HepG2 (cell line): ENCODE measurements around the gene UBE2G2. TPM values are rescaled to one million over a fixed set of nuclear protein-coding genes. Genes with fewer than 3 reads are reported as not detected.

Experiments
- ATAC-seq: fragments of 200-7000 bp; cut with Tn5 transposase; 3 replicates; pipeline ENCODE4 v1.9.1; 2020; ENCODE audit warnings: mild to moderate bottlenecking, moderate library complexity
- BruUV-seq: library from RNA; stranded (reverse); fragments of 400-500 nt; replicated peaks from 2 replicates; lab custom pipeline; 2021; lab: Mats Ljungman, UMichigan
- CTCF ChIA-PET: fragments of 300-600 bp; formaldehyde crosslinking; extraction: SDS; loops from one replicate; lab custom pipeline; 2021; ENCODE audit warnings: low total read pairs, inconsistent platforms, low intra/inter-chr PET ratio; lab: Yijun Ruan, JAX
- POLR2A ChIA-PET: fragments of 350-600 bp; sonication (Branson Sonifier 250); formaldehyde crosslinking; loops from one replicate; lab custom pipeline; 2020; ENCODE audit warnings: antibody characterized with exemption, inconsistent platforms; lab: Yijun Ruan, JAX
- DNase-seq: peaks from one replicate; pipeline ENCODE4 v3.0.0-alpha.2; 2015; ENCODE audit warnings: low spot score
- FAIRE-seq: peaks from 3 replicates; lab custom pipeline; 2011; peaks lifted over from hg19 to GRCh38; lab: Jason Lieb, UNC
- H2AFZ ChIP-seq: one replicate; pipeline ENCODE4 v1.6.1; 2011; ENCODE audit warnings: low read length, inconsistent platforms
- H3K27ac ChIP-seq: fragments of 300-600 bp; 3 replicates; pipeline ENCODE4 v1.8.0; 2011; ENCODE audit warnings: mixed run types, mild to moderate bottlenecking, mixed read lengths, low read length, inconsistent platforms; ENCODE audit not compliant: insufficient read depth; ENCODE audit errors: extremely low read length
- H3K27me3 ChIP-seq, 2 experiments: fragments of 200-600 bp in 1 of 2; 2 replicates in 1 of 2; 3 replicates in 1 of 2; pipeline versions ENCODE4 v1.6.0 to v1.8.0; 2011; ENCODE audit warnings: low read length in 2 of 2, mild to moderate bottlenecking in 2 of 2, moderate library complexity in 2 of 2, inconsistent platforms in 1 of 2; ENCODE audit not compliant: insufficient read depth in 2 of 2, control insufficient read depth in 1 of 2
- H3K36me3 ChIP-seq, 2 experiments: fragments of 200-600 bp in 1 of 2; replicated peaks in 1 of 2; 2 replicates in 1 of 2; 3 replicates in 1 of 2; pipeline versions ENCODE4 v1.5.1 to v1.8.0; 2011; ENCODE audit warnings: low read length in 2 of 2, inconsistent platforms in 1 of 2; ENCODE audit not compliant: insufficient read depth in 2 of 2, control insufficient read depth in 1 of 2
- H3K4me1 ChIP-seq: 2 replicates; pipeline ENCODE4 v1.5.1; 2012; ENCODE audit warnings: low read length, inconsistent platforms; ENCODE audit not compliant: insufficient read depth
- H3K4me2 ChIP-seq: 2 replicates; pipeline ENCODE4 v1.6.0; 2011; ENCODE audit warnings: low read depth, low read length, inconsistent platforms
- H3K4me3 ChIP-seq, 3 experiments: fragments of 200-600 bp in 1 of 3; sonication (generic), shearing (Covaris generic) in 1 of 3; replicated peaks in 1 of 3; 2 replicates each; pipeline ENCODE4 v1.5.1; 2011 to 2016; ENCODE audit warnings: low read length in 3 of 3, inconsistent platforms in 2 of 3, low read depth in 2 of 3, mild to moderate bottlenecking in 2 of 3, control low read depth in 1 of 3, mixed read lengths in 1 of 3; ENCODE audit not compliant: insufficient read depth in 1 of 3
- H3K79me2 ChIP-seq: one replicate; pipeline ENCODE4 v1.6.1; 2011; ENCODE audit warnings: low read length, inconsistent platforms; ENCODE audit not compliant: insufficient read depth
- H3K9ac ChIP-seq: 2 replicates; pipeline ENCODE4 v1.6.0; 2011; ENCODE audit warnings: mild to moderate bottlenecking, low read depth, low read length, inconsistent platforms; ENCODE audit not compliant: insufficient read depth
- H3K9me3 ChIP-seq: 2 replicates; pipeline ENCODE4 v1.5.1; 2012; ENCODE audit warnings: mild to moderate bottlenecking, low read length
- H4K20me1 ChIP-seq: 2 replicates; pipeline ENCODE4 v1.6.0; 2011; ENCODE audit warnings: inconsistent platforms, mild to moderate bottlenecking, low read length, moderate library complexity; ENCODE audit not compliant: insufficient read depth
- FOXA3 ChIP-seq: IDR thresholded peaks from 2 replicates; pipeline ENCODE4 v1.6.1; 2016; ENCODE audit warnings: missing genetic modification reagents, missing compliant biosample characterization
- ISL2 ChIP-seq: sonication (generic); formaldehyde crosslinking; IDR thresholded peaks from 2 replicates; pipeline ENCODE4 v1.5.0; 2020; ENCODE audit warnings: missing genetic modification reagents
- NFRKB ChIP-seq: fragments of 450-650 bp; IDR thresholded peaks from 2 replicates; pipeline ENCODE4 v1.6.1; 2017
- NR2F1 ChIP-seq, 2 experiments: fragments of 450-650 bp in 1 of 2; formaldehyde crosslinking in 1 of 2; IDR thresholded peaks; 2 replicates each; pipeline versions ENCODE4 v1.5.0 to v1.6.1; 2016 to 2020; ENCODE audit warnings: mild to moderate bottlenecking in 1 of 2, missing compliant biosample characterization in 1 of 2, missing genetic modification reagents in 1 of 2, moderate library complexity in 1 of 2
- PPARG ChIP-seq: conservative IDR thresholded peaks from 2 replicates; pipeline ENCODE4 v1.6.1; 2016; ENCODE audit warnings: missing biosample characterization, missing genetic modification reagents
- RAD21 ChIP-seq: fragments of 450-650 bp; formaldehyde crosslinking; IDR thresholded peaks from 2 replicates; pipeline ENCODE4 v1.5.0; 2020; ENCODE audit warnings: mild to moderate bottlenecking
- SIX1 ChIP-seq: sonication (generic); formaldehyde crosslinking; IDR thresholded peaks from 2 replicates; pipeline ENCODE4 v1.4.0; 2020; ENCODE audit warnings: missing genetic modification reagents, borderline replicate concordance
- SMC3 ChIP-seq: IDR thresholded peaks from 2 replicates; pipeline ENCODE4 v1.6.1; 2011; ENCODE audit warnings: low read length, improper control_type of control experiment
- STAG1 ChIP-seq: sonication (generic); formaldehyde crosslinking; IDR thresholded peaks from 2 replicates; pipeline ENCODE4 v1.4.0; 2020; ENCODE audit warnings: missing genetic modification reagents
- SYNCRIP ChIP-seq: fragments of 200-400 bp; formaldehyde crosslinking; IDR thresholded peaks from 2 replicates; pipeline ENCODE4 v1.6.1; 2018; ENCODE audit warnings: mild to moderate bottlenecking, low read depth, low read length; ENCODE audit not compliant: insufficient read depth
- TFDP1 ChIP-seq: IDR thresholded peaks from 2 replicates; pipeline ENCODE4 v1.6.1; 2016; ENCODE audit warnings: missing compliant biosample characterization, missing genetic modification reagents, borderline replicate concordance
- YEATS4 ChIP-seq: sonication (generic); formaldehyde crosslinking; IDR thresholded peaks from 2 replicates; pipeline ENCODE4 v1.4.0; 2020; ENCODE audit warnings: missing genetic modification reagents, borderline replicate concordance
- ZBTB14 ChIP-seq: sonication (generic); formaldehyde crosslinking; IDR thresholded peaks from 2 replicates; pipeline ENCODE4 v1.4.0; 2020; ENCODE audit warnings: missing genetic modification reagents
- ZNF33A ChIP-seq: sonication (generic); formaldehyde crosslinking; IDR thresholded peaks from 2 replicates; pipeline ENCODE4 v1.5.1; 2020; ENCODE audit warnings: missing genetic modification reagents, mild to moderate bottlenecking, moderate library complexity, borderline replicate concordance
- ZNF615 ChIP-seq: sonication (generic); formaldehyde crosslinking; IDR thresholded peaks from 2 replicates; pipeline ENCODE4 v1.5.0; 2020; ENCODE audit warnings: mild to moderate bottlenecking, missing genetic modification reagents, borderline replicate concordance
- ZNF687 ChIP-seq: sonication (generic); formaldehyde crosslinking; IDR thresholded peaks from 2 replicates; pipeline ENCODE4 v1.5.1; 2020; ENCODE audit warnings: mild to moderate bottlenecking, missing genetic modification reagents, moderate library complexity
- ZNF768 ChIP-seq: sonication (generic); formaldehyde crosslinking; IDR thresholded peaks from 2 replicates; pipeline ENCODE4 v1.4.0; 2020; ENCODE audit warnings: missing genetic modification reagents
- WGBS: methylation state at CpG from one replicate; pipeline ENCODE4 v1.1.6; 2017; ENCODE audit warnings: low lambda C conversion rate; 5-methylcytosine and 5-hydroxymethylcytosine counted together
- in situ Hi-C: cut with HindIII; loops from 2 replicates; pipeline ENCODE4 v1.10.0; 2017; ENCODE audit warnings: low pct_unique_long_range_greater_than_20kb; ENCODE audit not compliant: extremely low pct_ligation_motif_present
- intact Hi-C: fragments of 100-400 bp; cut with micrococcal nuclease; formaldehyde crosslinking; loops from one replicate; pipeline ENCODE4 v1.10.0; 2022; ENCODE audit not compliant: unreplicated experiment
- polyA plus RNA-seq, 8 experiments: library from polyadenylated mRNA; depleted of rRNA in 3 of 8; stranded (reverse) in 7 of 8; unstranded in 1 of 8; fragments of >200 nt; fragmentation: Illumina TruSeq in 4 of 8; extraction: Trizol in 4 of 8; gene quantifications; 2 replicates each; pipeline versions ENCODE4 v1.2.1 to v1.2.3, GENCODE V29; 2011 to 2016; ENCODE audit warnings: low read depth in 4 of 8, missing spikeins in 1 of 8, mixed read lengths in 1 of 8; ENCODE audit not compliant: insufficient read depth in 1 of 8
- total RNA-seq, 5 experiments: library from RNA; depleted of rRNA; stranded (reverse); fragments of >200 nt; fragmentation: Illumina TruSeq; extraction: Trizol; gene quantifications; 2 replicates each; pipeline ENCODE4 v1.2.3, GENCODE V29; 2016; ENCODE audit warnings: low read depth in 1 of 5

Gene UBE2G2
- total and polyA plus RNA-seq, 2 of the 13 experiments (the other 11 are each of a cell fraction or from before 2014, with no cell fraction given), result 55.4 to 92.0 TPM

GRCh38 chr21:44792702-44793591 lies 8.7 kb downstream of the UBE2G2 start:
- in situ Hi-C loops, result no loop called here
- BruUV-seq, result no TSS peak
- intact Hi-C loops, result loop anchor here (1.0 to 2.0 kb wide), 3 partner anchors 38 to 278 kb away; no protein-coding TSS in a partner anchor
- Histone ChIP-seq H3K27ac (no peak overlapping the region), H3K9ac (peak overlapping the region; percentile 6; the same call in 1 of the 2 replicates), H4K20me1 (peaks cover 9% of the 10 kb centered on the region), H3K9me3 (no peaks in the 10 kb centered on the region), H3K4me2 (peak overlapping the region; percentile 44; the same call in 1 of the 2 replicates), H3K27me3 (no peaks in the 10 kb centered on the region), H3K36me3 (peaks cover 0 to 20% of the 10 kb centered on the region in 2 experiments; a peak in 3 of 5 replicates), H3K4me3 (no peak overlapping the region), H3K79me2 (peaks cover 71% of the 10 kb centered on the region), H3K4me1 (peaks cover 48% of the 10 kb centered on the region), H2AFZ (no peak overlapping the region)
- peak; percentile 73 for FAIRE-seq
- WGBS, result 30% methylated on average over 10 of the region's 10 CpGs
- peak; percentile 57 for DNase-seq
- ChIA-PET POLR2A (interaction anchor here (1.0 to 1.3 kb wide), 5 partner anchors 8 to 313 kb away, joined by 3 to 7 read pairs (median 4); partner anchors contain the start of gene UBE2G2), CTCF (interaction anchor here (0.6 to 1.5 kb wide), 3 partner anchors 38 to 282 kb away, joined by 3 to 14 read pairs (median 3); no protein-coding TSS in a partner anchor)
- ATAC-seq, result peak; percentile 95
- TF ChIP-seq FOXA3 (peak; percentile 40; the same call in 1 of the 2 replicates), SIX1 (CRISPR knock-in tag) (no peak), ZNF615 (CRISPR knock-in tag) (no peak), ISL2 (CRISPR knock-in tag) (peak; percentile 21; the same call in 1 of the 2 replicates), PPARG (CRISPR knock-in tag) (peak; percentile 71), YEATS4 (CRISPR knock-in tag) (no peak), TFDP1 (CRISPR knock-in tag) (peak; percentile 30; the same call in 1 of the 2 replicates), NR2F1 (CRISPR knock-in tag; IDR thresholded peaks at IDR 0.05) (0 out of 4 replicates have a peak, but pooled peaks of 1 of the 2 experiments have one; percentile 61), ZNF33A (no peak), ZNF687 (peak; percentile 37; the same call in 1 of the 2 replicates), SYNCRIP (no peak), RAD21 (CRISPR knock-in tag) (peak; percentile 89), ZBTB14 (CRISPR knock-in tag) (no peak), ZNF768 (CRISPR knock-in tag) (peak; percentile 85), SMC3 (peak; percentile 69), STAG1 (CRISPR knock-in tag) (peak; percentile 84), NFRKB (no peak)
